ENCODE results near the gene TMEM63B. TPM values are rescaled to one million over a fixed set of nuclear protein-coding genes. Genes with fewer than 3 reads are reported as not detected.

The TMEM63B gene
- total and polyA plus RNA-seq, 2 of the 8 experiments (the other 6 are each of a cell fraction or from before 2014, with no cell fraction given) = 61.1 to 96.8 TPM

- Histone ChIP-seq H3K56ac (replicated peaks; ENCODE audit: insufficient read length, low read depth, low read length) (no peak overlapping the region), H3K36me3 (ENCODE audit: control insufficient read depth in 2 of 4, insufficient read depth in 4 of 4, low read length in 3 of 4) (peaks cover 10 to 32% (median 27%) of the 10 kb centered on the region in 4 experiments; a peak in 7 of 8 replicates), H4K8ac (ENCODE audit: extremely low read depth, insufficient read depth, low read length) (no peak overlapping the region), H3K79me2 (ENCODE audit: control insufficient read depth in 1 of 2, insufficient read depth in 2 of 2, low read length in 2 of 2) (no peaks in the 10 kb centered on the region), H3K18ac (ENCODE audit: extremely low read depth, low read length) (no peak overlapping the region), H3K4me2 (ENCODE audit: insufficient read depth in 1 of 2, low read depth in 2 of 2, low read length in 2 of 2) (no peak overlapping the region), H2BK12ac (ENCODE audit: low read depth, low read length) (no peak overlapping the region), H3K27ac (ENCODE audit: low read depth, low read length) (no peak overlapping the region), H4K5ac (ENCODE audit: insufficient read length, low read depth, low read length) (no peak overlapping the region), H2AK5ac (ENCODE audit: low read depth, low read length) (no peak overlapping the region), H3K79me1 (ENCODE audit: low read depth, low read length) (no peaks in the 10 kb centered on the region), H3K9ac (replicated peaks in 1 of 4; ENCODE audit: extremely low read depth in 1 of 4, low read depth in 3 of 4, low read length in 3 of 4) (no peak overlapping the region), H3K4me3 (ENCODE audit: extremely low read depth in 1 of 4, insufficient read depth in 2 of 4, low read depth in 3 of 4, low read length in 4 of 4) (no peak overlapping the region), H2BK120ac (replicated peaks; ENCODE audit: low read depth, low read length) (no peak overlapping the region), H3K4ac (replicated peaks; ENCODE audit: insufficient read length, low read depth, low read length) (no peak overlapping the region), H2BK20ac (ENCODE audit: low read length) (no peak overlapping the region), H2BK5ac (ENCODE audit: low read depth, low read length) (no peak overlapping the region), H4K20me1 (replicated peaks in 1 of 2; ENCODE audit: control insufficient read depth in 1 of 2, insufficient read depth in 2 of 2, low read length in 2 of 2) (peaks cover 2 to 3% of the 10 kb centered on the region in 2 experiments), H3K4me1 (replicated peaks in 1 of 4; ENCODE audit: control insufficient read depth in 3 of 4, insufficient read depth in 4 of 4, low read length in 3 of 4) (peaks cover 0 to 5% (median 2%) of the 10 kb centered on the region in 4 experiments; a peak in 4 of 7 replicates), H3K14ac (ENCODE audit: insufficient read length) (no peak overlapping the region), H2BK15ac (ENCODE audit: low read length) (no peak overlapping the region), H3K23ac (ENCODE audit: insufficient read length) (no peak overlapping the region), H2AFZ (ENCODE audit: low read length) (no peak overlapping the region), H4K91ac (replicated peaks; ENCODE audit: insufficient read length, low read length) (no peak overlapping the region), H3K23me2 (ENCODE audit: low read depth, low read length) (no peaks in the 10 kb centered on the region), H3K27me3 (replicated peaks in 1 of 4; ENCODE audit: control insufficient read depth in 3 of 4, extremely low read depth in 1 of 4, insufficient read depth in 3 of 4, low read length in 3 of 4) (no peaks in the 10 kb centered on the region), H3K9me3 (ENCODE audit: insufficient read depth in 2 of 2, low read depth in 1 of 2, low read length in 1 of 2) (no peaks in the 10 kb centered on the region)
- no peak for TF ChIP-seq MAX (IDR thresholded peaks at IDR 0.05)
- WGBS, 2 experiments (ENCODE audit: extremely low coverage in 1 of 2, insufficient coverage in 1 of 2, insufficient read length in 1 of 2, insufficient replicate concordance in 2 of 2, low coverage in 1 of 2, low lambda C conversion rate in 2 of 2, missing lambda C conversion rate in 1 of 2) = 78% methylated on average over 3 of the region's 3 CpGs; no CpG with 5 or more reads in 1 of the 2 experiments
- DNase-seq (ENCODE audit: low read depth in 1 of 2, low spot score in 2 of 2) (no peak), FAIRE-seq (no peak)
- ChIA-PET CTCF (ENCODE audit: partially characterized antibody) (interaction anchor here (0.7 to 3.0 kb wide), 12 partner anchors 12 to 189 kb away, joined by 3 to 28 read pairs (median 5); no protein-coding TSS in a partner anchor), POLR2A (ENCODE audit: partially characterized antibody) (interaction anchor here (0.7 to 1.4 kb wide), 7 partner anchors 9 to 106 kb away, joined by 3 to 6 read pairs (median 3); partner anchors contain the start of gene HSP90AB1)
Measured at GRCh38 chr6:44150317-44150917, 23.1 kb downstream of the TMEM63B start.

Data from H1 (cell line).